Measurements from ENCODE around the gene ICAM2.
A peak's percentile ranks its signal among the peaks of the same experiment; 100 is the strongest.

The ICAM2 gene

GRCh38 chr17:64040206-64040605 is 19.8 kb upstream of the ICAM2 start:
- TF ChIP-seq FOXA1 (IDR thresholded peaks at IDR 0.05) (no peak), FOXM1 (IDR thresholded peaks at IDR 0.05; ENCODE audit: borderline replicate concordance) (no peak), HDGF (IDR thresholded peaks at IDR 0.05; ENCODE audit: borderline replicate concordance) (no peak), BHLHE40 (IDR thresholded peaks at IDR 0.05; ENCODE audit: borderline replicate concordance) (no peak), ARNT (IDR thresholded peaks at IDR 0.05) (no peak), SP1 (IDR thresholded peaks at IDR 0.05) (no peak), NFRKB (IDR thresholded peaks at IDR 0.05) (no peak), ZNF384 (IDR thresholded peaks at IDR 0.05) (no peak), LEF1 (IDR thresholded peaks at IDR 0.05; ENCODE audit: borderline replicate concordance) (no peak), L3MBTL2 (conservative IDR thresholded peaks at IDR 0.05) (no peak), PKNOX1 (IDR thresholded peaks at IDR 0.05) (no peak), ELF4 (IDR thresholded peaks at IDR 0.05) (no peak), CTBP1 (IDR thresholded peaks at IDR 0.05; ENCODE audit: borderline replicate concordance) (no peak), FOXK2 (IDR thresholded peaks at IDR 0.05) (no peak), TARDBP (IDR thresholded peaks at IDR 0.05) (no peak), SUZ12 (IDR thresholded peaks at IDR 0.05) (no peak)
- ChIA-PET POLR2A (no interaction called here), CTCF (interaction anchor here (1.0 kb wide), 1 partner anchor 12 kb away, joined by 3 read pairs; no protein-coding TSS in a partner anchor)
- no peak for DNase-seq (ENCODE audit: extremely low spot score)

GRCh38 chr17:64039106-64039400 is 18.6 kb upstream of the ICAM2 start:
- ChIA-PET POLR2A (no interaction called here), CTCF (interaction anchor here (1.0 to 1.3 kb wide), 2 partner anchors 11 to 13 kb away, joined by 3 to 4 read pairs; no protein-coding TSS in a partner anchor)
- TF ChIP-seq L3MBTL2 (conservative IDR thresholded peaks at IDR 0.05) = no peak
- no peak for DNase-seq (ENCODE audit: extremely low spot score)

- DNase-seq (ENCODE audit: extremely low spot score) = no peak
- no peak for TF ChIP-seq PKNOX1 (IDR thresholded peaks at IDR 0.05)
- ChIA-PET POLR2A (no interaction called here), CTCF (interaction anchor here (1.3 kb wide), 1 partner anchor 13 kb away, joined by 4 read pairs; no protein-coding TSS in a partner anchor)
These were observed 18.1 kb upstream of the ICAM2 start for GRCh38 chr17:64038331-64039105.

GRCh38 chr17:64037802-64038201 is 17.4 kb upstream of the ICAM2 start:
- ChIA-PET POLR2A (no interaction called here), CTCF (interaction anchor here (1.3 kb wide), 1 partner anchor 12 kb away, joined by 4 read pairs; no protein-coding TSS in a partner anchor)
- DNase-seq (ENCODE audit: extremely low spot score) = no peak
- no peak for TF ChIP-seq FOXA1 (IDR thresholded peaks at IDR 0.05)
- TF ChIP-seq PKNOX1 (IDR thresholded peaks at IDR 0.05) = no peak
- no peak for TF ChIP-seq SUZ12 (IDR thresholded peaks at IDR 0.05)
- TF ChIP-seq HDGF (IDR thresholded peaks at IDR 0.05; ENCODE audit: borderline replicate concordance) = no peak
- no peak for TF ChIP-seq FOXK2 (IDR thresholded peaks at IDR 0.05)
- TF ChIP-seq LEF1 (IDR thresholded peaks at IDR 0.05; ENCODE audit: borderline replicate concordance) = no peak
- TF ChIP-seq SP1 (IDR thresholded peaks at IDR 0.05) = no peak
- TF ChIP-seq CTBP1 (IDR thresholded peaks at IDR 0.05; ENCODE audit: borderline replicate concordance) = no peak
- no peak for TF ChIP-seq BHLHE40 (IDR thresholded peaks at IDR 0.05; ENCODE audit: borderline replicate concordance)
- TF ChIP-seq NFRKB (IDR thresholded peaks at IDR 0.05) = no peak
- no peak for TF ChIP-seq TARDBP (IDR thresholded peaks at IDR 0.05)
- no peak for TF ChIP-seq FOXM1 (IDR thresholded peaks at IDR 0.05; ENCODE audit: borderline replicate concordance)
- TF ChIP-seq L3MBTL2 (conservative IDR thresholded peaks at IDR 0.05) = no peak
- TF ChIP-seq ELF4 (IDR thresholded peaks at IDR 0.05) = no peak
- TF ChIP-seq ARNT (IDR thresholded peaks at IDR 0.05) = no peak
- TF ChIP-seq ZNF384 (IDR thresholded peaks at IDR 0.05) = no peak

- POLR2A ChIA-PET = no interaction called here
- no peak for DNase-seq (ENCODE audit: extremely low spot score)
- TF ChIP-seq FOXA1 (IDR thresholded peaks at IDR 0.05) (no peak), PKNOX1 (IDR thresholded peaks at IDR 0.05) (no peak)
- CTCF ChIA-PET = no interaction called here
These were observed 16.7 kb upstream of the ICAM2 start for GRCh38 chr17:64037180-64037579.

GRCh38 chr17:64036198-64036922 is 15.9 kb upstream of the ICAM2 start:
- DNase-seq (ENCODE audit: extremely low spot score) = peak; percentile 27
- TF ChIP-seq FOXK2 (IDR thresholded peaks at IDR 0.05) (no peak), LEF1 (IDR thresholded peaks at IDR 0.05; ENCODE audit: borderline replicate concordance) (no peak), L3MBTL2 (conservative IDR thresholded peaks at IDR 0.05) (no peak), SP1 (IDR thresholded peaks at IDR 0.05) (no peak), BHLHE40 (IDR thresholded peaks at IDR 0.05; ENCODE audit: borderline replicate concordance) (no peak), TARDBP (IDR thresholded peaks at IDR 0.05) (no peak), ZNF384 (IDR thresholded peaks at IDR 0.05) (no peak), NFRKB (IDR thresholded peaks at IDR 0.05) (no peak), FOXA1 (IDR thresholded peaks at IDR 0.05) (no peak), FOXM1 (IDR thresholded peaks at IDR 0.05; ENCODE audit: borderline replicate concordance) (no peak), ELF4 (IDR thresholded peaks at IDR 0.05) (no peak), ARNT (IDR thresholded peaks at IDR 0.05) (no peak), PKNOX1 (IDR thresholded peaks at IDR 0.05) (no peak), HDGF (IDR thresholded peaks at IDR 0.05; ENCODE audit: borderline replicate concordance) (no peak), SUZ12 (IDR thresholded peaks at IDR 0.05) (no peak), CTBP1 (IDR thresholded peaks at IDR 0.05; ENCODE audit: borderline replicate concordance) (no peak)
- POLR2A ChIA-PET = no interaction called here
- CTCF ChIA-PET = interaction anchor here (1.2 kb wide), 1 partner anchor 10 kb away, joined by 3 read pairs; no protein-coding TSS in a partner anchor

Data from HEK293T (cell line).